ENCODE data around the gene ELK3. TPM values are rescaled to one million over a fixed set of nuclear protein-coding genes. Genes with fewer than 3 reads are reported as not detected.
"Not testable (repeated sequence)": the region's sequence is repeated elsewhere in the genome, so short reads cannot be mapped to it uniquely, and the experiment has no call there.

ELK3 gene
- total RNA-seq, 1 donor from 2014 or later: 18.6 TPM

DNA sequence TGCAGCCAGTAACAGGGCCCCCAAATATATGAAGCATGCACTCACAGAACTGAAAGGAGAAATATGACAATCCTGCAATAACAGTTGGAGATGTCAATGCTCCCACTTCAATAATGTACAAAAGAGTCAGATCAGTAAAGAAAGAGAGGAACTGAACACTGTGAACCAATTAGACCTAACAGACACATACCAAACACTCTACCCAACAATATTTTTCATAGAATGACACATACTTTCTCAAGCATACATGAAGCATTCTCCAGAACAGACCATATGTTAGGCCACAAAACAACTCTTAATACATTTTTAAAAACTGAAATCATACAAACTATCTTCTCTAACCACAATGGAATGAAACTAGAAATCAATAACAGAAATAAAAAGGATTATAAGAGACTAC, 80.2 kb downstream of the ELK3 start:
- intact Hi-C loops (cut with DNase I): no loop called here
- DNase-seq (ENCODE audit: low spot score): no peak

DNA sequence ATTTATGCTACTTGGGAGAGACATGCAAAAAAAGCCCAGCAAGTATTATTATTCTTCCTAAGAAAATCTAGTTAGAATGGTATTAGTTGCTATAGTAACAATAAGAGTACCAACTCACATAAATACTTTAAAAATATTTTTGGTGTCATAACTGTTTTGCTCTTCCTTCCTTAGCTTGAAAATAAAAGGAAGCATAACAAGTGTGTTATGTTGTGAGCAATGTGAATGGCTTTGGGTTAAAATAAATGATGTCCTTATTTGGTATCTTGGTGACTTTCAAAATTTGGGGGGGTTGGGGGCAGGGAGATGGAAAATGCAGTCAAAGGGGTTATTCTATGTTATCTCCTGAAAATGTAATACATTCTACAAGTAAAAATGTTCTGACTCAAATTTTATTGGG, 91.0 kb downstream of the ELK3 start:
- DNase-seq (ENCODE audit: low spot score): no peak
- intact Hi-C loops (cut with DNase I): no loop called here

DNA sequence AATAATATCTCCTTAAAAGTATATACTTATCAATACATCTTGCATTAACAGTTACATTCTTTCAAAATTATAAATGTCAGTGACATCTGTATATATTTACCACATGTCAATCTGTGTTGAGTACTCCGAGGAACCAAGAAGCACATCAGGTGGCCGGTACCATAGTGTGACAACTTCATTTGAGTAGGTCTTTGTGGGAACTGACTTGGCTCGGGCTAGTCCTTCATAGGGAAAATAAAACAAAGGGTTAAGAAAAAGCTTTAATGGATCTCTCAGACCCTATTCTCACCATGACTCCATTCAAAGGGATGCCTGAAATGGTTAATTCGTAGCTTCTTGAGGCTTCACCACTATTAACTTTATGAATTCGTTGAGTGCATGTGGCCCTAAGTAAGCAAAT, 94.9 kb downstream of the ELK3 start:
- intact Hi-C loops (cut with DNase I): no loop called here
- no peak for DNase-seq (ENCODE audit: low spot score)

DNA sequence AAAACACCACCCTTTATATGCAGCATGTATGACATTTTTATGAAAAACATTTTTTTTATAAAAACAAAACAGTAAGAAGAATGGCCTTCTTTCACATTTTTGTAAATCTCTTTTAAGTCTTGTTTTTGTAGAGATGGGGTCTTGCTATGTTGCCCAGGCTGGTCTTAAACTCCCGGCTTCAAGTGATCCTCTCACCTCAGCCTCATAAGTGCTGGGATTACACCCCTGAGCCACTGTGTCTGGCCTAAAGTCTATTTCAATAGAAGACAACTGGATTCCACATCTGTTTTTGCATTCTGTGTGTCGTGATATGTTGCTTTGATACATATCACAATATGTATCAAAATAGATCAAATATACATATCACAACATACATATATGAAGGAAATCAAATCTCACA, 98.9 kb downstream of the ELK3 start:
- intact Hi-C loops (cut with DNase I): no loop called here
- no peak for DNase-seq (ENCODE audit: low spot score)

GRCh38 chr12:96294831-96295230, 100.7 kb downstream of the ELK3 start:
- DNase-seq (ENCODE audit: low spot score): no peak
- intact Hi-C loops (cut with DNase I): no loop called here

DNA sequence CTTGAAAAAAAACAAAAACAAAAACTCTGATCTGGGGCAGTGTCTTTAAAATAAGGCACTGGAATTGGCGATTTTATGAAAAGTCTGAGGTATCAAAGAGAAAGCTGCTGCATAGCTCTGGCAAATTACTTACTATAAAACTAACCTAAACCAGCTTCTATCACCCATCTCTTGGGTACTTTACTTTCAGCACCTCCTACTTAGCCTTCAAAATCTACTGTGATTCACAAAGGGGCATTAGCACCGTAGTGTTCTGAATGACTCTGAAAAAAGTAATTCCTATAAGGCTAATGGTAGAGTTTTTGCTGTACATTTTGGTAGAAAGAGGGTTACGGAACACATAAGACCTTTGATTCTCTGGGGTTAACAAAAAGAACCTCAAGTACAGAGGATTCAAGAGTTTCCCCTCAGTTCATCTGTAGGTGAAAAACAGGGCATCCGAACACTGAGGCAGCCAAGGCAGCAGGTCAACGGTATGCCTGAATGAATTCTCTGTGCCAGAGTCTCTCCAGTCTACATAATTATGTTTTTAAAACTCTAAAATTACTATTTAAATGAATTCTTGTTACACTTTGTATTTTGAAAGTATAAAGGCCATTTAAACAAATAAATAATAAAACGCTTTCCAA, 101.5 kb downstream of the ELK3 start:
- intact Hi-C loops (cut with DNase I): no loop called here

DNA sequence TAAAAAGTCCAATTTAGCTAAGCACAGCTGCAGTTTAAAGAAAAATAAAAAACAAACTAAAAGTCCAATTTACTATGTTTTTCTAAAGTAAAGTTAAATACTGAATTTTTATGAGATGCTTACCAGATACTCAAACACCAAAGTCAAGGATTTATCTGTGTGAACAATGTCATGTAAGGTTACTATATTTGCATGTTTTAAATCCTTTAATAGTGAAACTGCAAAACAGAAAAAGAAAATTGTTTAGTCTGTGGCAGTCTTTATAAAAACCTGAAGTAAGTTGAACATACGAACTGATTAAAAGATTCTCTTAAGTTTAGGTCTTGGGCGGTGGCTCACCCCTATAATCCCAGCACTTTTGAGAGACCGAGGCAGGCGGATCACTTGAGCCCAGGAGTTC, 103.3 kb downstream of the ELK3 start:
- no peak for DNase-seq (ENCODE audit: low spot score)
- intact Hi-C loops (cut with DNase I): no loop called here

More for the DNA sequence above, 101.5 kb downstream of the ELK3 start:
- DNase-seq (ENCODE audit: low spot score): no peak

DNA sequence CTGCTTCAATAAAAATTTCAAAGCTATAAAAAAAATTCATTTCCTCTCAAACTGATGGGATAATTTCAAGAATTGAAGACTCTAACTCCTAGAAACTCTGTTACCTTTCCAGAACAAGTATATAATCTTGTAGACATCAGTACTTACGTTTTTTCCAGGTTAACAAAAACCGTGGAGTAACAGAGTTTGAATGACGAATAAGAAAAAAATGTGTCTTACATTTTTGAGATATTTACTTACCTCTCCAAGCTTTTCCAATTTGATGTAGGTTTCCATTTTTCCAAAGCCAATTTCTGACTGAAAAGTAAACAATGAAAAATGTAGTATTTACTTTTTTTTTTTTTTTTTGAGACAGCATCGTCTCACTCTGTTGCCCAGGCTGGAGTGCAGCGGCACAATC, 105.9 kb downstream of the ELK3 start:
- intact Hi-C loops (cut with DNase I): no loop called here
- no peak for DNase-seq (ENCODE audit: low spot score)

GRCh38 chr12:96301732-96302131, 107.6 kb downstream of the ELK3 start:
- no peak for DNase-seq (ENCODE audit: low spot score)
- intact Hi-C loops (cut with DNase I): no loop called here

- intact Hi-C loops (cut with DNase I): no loop called here
- no peak for DNase-seq (ENCODE audit: low spot score)
Measured at GRCh38 chr12:96302687-96303310, 108.6 kb downstream of the ELK3 start.

DNA sequence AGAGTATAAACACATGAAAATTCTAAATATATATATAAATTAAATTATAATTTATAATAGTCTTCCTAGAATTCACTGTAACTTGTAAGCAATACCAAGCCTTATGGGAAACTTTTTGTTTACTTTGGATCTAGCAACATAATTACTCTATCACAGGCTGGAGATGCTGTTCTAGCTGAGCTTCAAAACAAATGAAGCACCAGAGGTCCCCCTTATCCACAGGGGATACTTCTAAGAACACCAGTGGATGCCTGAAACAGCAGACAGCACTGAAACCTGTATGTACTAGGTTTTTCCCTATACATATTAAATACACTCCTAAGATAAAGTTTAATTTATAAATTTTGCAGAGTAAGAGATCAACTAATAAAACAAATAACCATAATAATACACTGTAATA, 109.5 kb downstream of the ELK3 start:
- intact Hi-C loops (cut with DNase I): no loop called here
- no peak for DNase-seq (ENCODE audit: low spot score)

DNA sequence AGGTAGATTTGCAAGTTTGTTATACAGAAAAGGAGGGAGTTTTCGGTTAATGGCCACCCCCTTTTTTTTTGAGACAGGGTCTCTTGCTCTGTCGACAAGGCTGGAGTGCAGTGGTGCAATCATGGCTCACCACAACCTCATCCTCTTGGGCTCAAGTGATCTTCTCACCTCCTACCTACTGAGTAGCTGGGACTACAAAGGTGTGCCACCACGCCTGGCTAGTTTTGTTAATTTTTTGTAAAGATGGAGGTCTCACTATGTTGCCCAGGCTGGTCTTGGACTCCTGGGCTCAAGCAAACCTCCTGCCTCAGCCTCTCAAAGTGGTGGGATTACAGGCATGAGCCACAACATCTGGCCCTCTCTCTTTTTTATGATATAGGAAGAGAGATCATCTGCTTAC, 111.5 kb downstream of the ELK3 start:
- intact Hi-C loops (cut with DNase I): no loop called here
- no peak for DNase-seq (ENCODE audit: low spot score)

- intact Hi-C loops (cut with DNase I): no loop called here
- DNase-seq (ENCODE audit: low spot score): no peak
Measured at GRCh38 chr12:96308881-96309280, 114.7 kb downstream of the ELK3 start.

GRCh38 chr12:96310067-96310466, 115.9 kb downstream of the ELK3 start:
- DNase-seq (ENCODE audit: low spot score): no peak
- intact Hi-C loops (cut with DNase I): no loop called here

DNA sequence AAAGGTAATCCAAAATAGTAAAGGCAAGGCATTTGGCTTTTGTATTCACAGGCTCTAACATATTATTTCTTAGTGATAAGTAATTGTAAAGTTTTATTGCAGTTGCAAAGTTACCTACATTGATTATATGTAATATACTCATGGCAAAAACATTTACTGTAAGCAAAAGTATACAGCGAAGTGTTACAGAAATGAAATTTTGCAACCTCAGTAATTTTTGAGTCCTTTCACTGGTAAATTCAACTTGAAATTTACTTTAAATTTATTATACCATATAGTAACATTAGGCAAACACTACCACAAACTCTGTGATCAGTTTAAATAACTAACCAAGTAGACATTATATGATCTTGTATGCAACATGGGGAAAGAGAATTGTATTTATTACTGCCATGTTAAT, 117.0 kb downstream of the ELK3 start:
- DNase-seq (ENCODE audit: low spot score): no peak
- intact Hi-C loops (cut with DNase I): no loop called here

- DNase-seq (ENCODE audit: low spot score): no peak
- intact Hi-C loops (cut with DNase I): no loop called here
Measured at GRCh38 chr12:96313606-96314005, 119.4 kb downstream of the ELK3 start.

DNA sequence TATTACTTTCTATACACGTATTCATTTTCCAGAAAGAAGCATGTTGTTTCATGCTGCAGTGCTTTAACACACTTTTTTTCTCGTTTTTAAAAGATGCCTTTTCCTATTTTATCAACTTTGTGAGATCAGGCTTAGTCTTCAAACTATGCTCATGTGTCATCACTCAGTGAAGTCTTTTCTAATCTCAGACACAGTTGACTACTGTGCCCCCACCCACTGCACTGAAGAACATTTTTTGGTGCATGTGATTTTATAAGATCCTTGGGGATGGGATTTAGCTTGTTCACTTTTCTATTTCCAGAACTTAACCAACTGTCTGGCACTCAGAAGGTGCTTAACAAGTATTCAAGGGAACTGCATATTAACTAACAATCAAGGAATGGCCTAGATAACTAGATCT, 120.5 kb downstream of the ELK3 start:
- DNase-seq (ENCODE audit: low spot score): no peak
- intact Hi-C loops (cut with DNase I): no loop called here

GRCh38 chr12:96315741-96316481, 121.7 kb downstream of the ELK3 start:
- DNase-seq (ENCODE audit: low spot score); intact Hi-C loops (cut with DNase I): not testable (repeated sequence)

DNA sequence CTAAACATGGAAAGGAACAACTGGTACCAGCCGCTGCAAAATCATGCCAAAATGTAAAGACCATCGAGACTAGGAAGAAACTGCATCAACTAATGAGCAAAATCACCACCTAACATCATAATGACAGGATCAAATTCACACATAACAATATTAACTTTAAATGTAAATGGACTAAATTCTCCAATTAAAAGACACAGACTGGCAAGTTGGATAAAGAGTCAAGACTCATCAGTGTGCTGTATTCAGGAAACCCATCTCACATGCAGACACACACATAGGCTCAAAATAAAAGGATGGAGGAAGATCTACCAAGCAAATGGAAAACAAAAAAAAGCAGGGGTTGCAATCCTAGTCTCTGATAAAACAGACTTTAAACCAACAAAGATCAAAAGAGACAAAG, 123.6 kb downstream of the ELK3 start:
- DNase-seq (ENCODE audit: low spot score); intact Hi-C loops (cut with DNase I): not testable (repeated sequence)
